Epithelial cell of prostate (primary cell): ENCODE results near the gene SLC23A3.

ENCODE experiments used
- DNase-seq: peaks from one replicate; pipeline ENCODE4 v3.0.0-alpha.2; 2011; ENCODE audit warnings: low read depth, low spot score
- H3K27ac ChIP-seq: fragments of 450-650 bp; 2 replicates; pipeline ENCODE4 v1.5.1; 2017; ENCODE audit warnings: mild to moderate bottlenecking

The SLC23A3 gene

DNA sequence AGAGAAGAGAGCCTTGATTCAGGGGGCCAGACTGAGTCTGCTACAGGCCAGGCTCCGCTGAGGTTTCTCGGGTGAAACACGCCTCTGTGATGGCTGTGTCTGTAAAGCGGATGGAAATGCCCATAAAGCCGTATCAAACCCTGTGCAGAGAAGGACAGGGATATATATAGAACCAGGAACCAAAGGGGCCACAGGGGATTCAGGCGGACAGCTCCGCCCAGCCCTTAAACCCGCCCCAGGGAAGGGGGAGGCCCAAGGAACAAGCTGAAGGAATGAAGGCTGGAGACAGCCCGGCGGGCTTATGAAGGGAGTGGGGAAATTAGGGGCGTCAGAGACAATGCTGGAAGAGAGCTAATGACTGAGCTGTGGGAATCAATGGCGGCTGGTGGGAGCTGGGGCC, 51.3 kb downstream of the SLC23A3 start:
- H3K27ac ChIP-seq: no peak overlapping the region
- no peak for DNase-seq

DNA sequence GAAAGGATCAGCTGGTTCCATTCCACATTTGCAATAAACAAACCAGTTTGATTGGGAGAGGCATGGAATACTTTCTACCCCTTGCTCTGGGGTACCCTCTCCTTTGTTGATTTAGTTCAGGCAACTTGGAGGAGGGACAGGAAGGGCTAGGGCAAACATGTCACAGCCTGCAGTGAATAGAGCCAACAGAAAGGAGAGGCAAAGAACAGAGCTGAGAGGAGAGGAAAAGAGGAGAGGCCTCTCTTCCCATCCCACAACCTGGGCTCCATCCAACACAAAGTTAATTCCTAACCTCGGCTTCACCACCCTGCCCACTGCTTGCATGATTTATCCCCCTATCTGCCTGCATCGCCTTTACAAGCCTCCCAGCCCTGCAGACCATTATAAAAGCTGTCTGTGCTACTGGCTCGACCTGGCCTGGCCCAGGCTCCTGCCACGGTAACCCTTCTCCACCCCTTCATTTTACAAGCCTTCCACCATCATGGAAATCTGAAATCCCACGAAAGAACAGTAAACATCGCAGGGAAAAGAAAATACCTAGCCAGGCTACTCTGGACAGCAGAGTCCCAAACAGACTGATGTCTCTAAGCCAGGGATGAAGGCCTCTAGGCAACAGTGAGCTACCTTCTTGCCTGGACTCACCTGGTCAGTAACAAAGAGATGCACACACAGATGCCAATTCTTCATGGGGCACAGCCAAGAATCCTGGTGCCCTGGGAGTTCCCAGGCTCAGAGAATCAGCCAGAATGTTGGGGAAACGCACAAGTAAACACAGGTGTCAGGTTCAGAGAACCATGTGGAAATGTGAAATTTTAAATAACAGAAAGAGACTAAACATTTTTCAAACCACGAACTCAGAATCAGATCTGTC, 52.8 kb downstream of the SLC23A3 start:
- DNase-seq: no peak

DNA sequence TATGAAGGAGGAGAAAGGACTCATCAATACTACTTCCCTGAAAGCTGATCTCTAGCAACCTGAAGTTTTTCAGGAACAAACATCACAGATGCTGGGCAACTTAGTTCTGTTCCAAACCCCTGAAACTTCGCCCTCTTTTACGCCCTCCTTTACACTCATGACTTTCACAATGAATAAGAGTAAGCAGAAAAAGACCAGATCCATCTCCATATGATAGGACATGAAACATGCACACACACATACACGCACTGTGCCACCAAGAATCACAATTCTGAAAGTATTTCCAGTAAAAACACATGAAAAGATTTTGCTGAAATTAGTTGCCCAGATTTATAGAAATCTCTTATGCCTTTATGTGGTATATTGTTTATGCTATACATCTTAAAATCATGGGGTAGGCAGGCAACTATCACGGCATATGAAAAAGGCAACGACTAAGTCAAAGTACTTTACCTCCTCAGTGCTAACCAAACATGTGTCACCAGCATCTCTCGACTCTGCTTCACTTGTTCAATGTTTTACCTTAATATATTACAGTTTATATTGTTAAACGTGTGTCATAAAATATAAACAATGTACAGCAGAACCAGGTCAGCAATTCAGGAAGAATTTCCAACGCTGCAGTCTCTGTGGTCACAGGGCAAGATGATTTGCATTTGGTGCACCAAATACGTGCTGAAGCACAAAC, 57.0 kb downstream of the SLC23A3 start:
- no peak overlapping the region for H3K27ac ChIP-seq
- no peak for DNase-seq

More for the DNA sequence above, 52.8 kb downstream of the SLC23A3 start:
- no peak overlapping the region for H3K27ac ChIP-seq

DNA sequence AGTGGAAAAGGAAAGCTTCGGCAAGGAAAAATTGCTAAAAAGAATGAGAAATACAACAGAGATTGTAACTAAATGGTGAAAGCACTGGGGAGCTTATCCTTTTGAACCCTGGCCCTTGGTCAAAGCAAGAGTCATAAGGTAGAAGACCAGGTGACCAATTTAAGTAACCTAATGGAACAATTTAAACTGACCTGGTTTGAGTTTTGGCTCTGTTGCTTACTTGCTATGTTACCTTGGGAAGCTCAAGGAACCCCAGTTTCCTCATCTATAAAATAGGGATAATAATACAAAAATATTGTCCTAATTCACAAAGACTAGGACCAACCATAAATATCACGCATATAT, 57.8 kb downstream of the SLC23A3 start:
- H3K27ac ChIP-seq: no peak overlapping the region
- DNase-seq: no peak
